Mesendoderm (in vitro differentiated cells): ENCODE data around the gene RAB6B.

Experiments
- DNase-seq: peaks from one replicate; pipeline ENCODE4 v3.0.0; 2013
- H2AK5ac ChIP-seq: 2 replicates; pipeline ENCODE4 v1.6.1; 2013; ENCODE audit warnings: low read length, inconsistent platforms
- H2BK120ac ChIP-seq: 2 replicates; pipeline ENCODE4 v1.6.1; 2013; ENCODE audit warnings: low read depth, mild to moderate bottlenecking, low read length, moderate library complexity, mixed read lengths
- H2BK15ac ChIP-seq: replicated peaks from 2 replicates; pipeline ENCODE4 v1.6.1; 2013; ENCODE audit warnings: low read depth, mild to moderate bottlenecking, moderate library complexity
- H2BK5ac ChIP-seq: 2 replicates; pipeline ENCODE4 v1.6.1; 2013; ENCODE audit warnings: low read length, inconsistent platforms
- H3K18ac ChIP-seq: 2 replicates; pipeline ENCODE4 v1.6.1; 2013; ENCODE audit warnings: mild to moderate bottlenecking, low read length, mixed read lengths
- H3K23ac ChIP-seq: one replicate; pipeline ENCODE4 v1.6.1; 2013; ENCODE audit warnings: low read length
- H3K27ac ChIP-seq: 2 replicates; pipeline ENCODE4 v1.5.1; 2013; ENCODE audit warnings: low read depth, mild to moderate bottlenecking, inconsistent platforms, low read length, moderate library complexity
- H3K27me3 ChIP-seq: 2 replicates; pipeline ENCODE4 v1.6.1; 2013; ENCODE audit warnings: low read length, control low read depth, mild to moderate bottlenecking, inconsistent platforms; ENCODE audit not compliant: insufficient read depth, poor library complexity
- H3K36me3 ChIP-seq: 2 replicates; pipeline ENCODE4 v1.6.1; 2013; ENCODE audit warnings: low read length, inconsistent platforms; ENCODE audit not compliant: control insufficient read depth, insufficient read depth
- H3K4ac ChIP-seq: one replicate; pipeline ENCODE4 v1.6.1; 2013; ENCODE audit warnings: low read depth, mild to moderate bottlenecking, low read length, moderate library complexity
- H3K4me1 ChIP-seq: 2 replicates; pipeline ENCODE4 v1.6.1; 2013; ENCODE audit warnings: low read depth, low read length, inconsistent platforms; ENCODE audit not compliant: control insufficient read depth
- H3K4me2 ChIP-seq: 2 replicates; pipeline ENCODE4 v1.6.1; 2013; ENCODE audit warnings: low read length
- H3K4me3 ChIP-seq: 2 replicates; pipeline ENCODE4 v1.5.1; 2013; ENCODE audit warnings: mild to moderate bottlenecking, low read length
- H3K56ac ChIP-seq: one replicate; pipeline ENCODE4 v1.6.1; 2013; ENCODE audit warnings: low read length
- H3K79me1 ChIP-seq: 2 replicates; pipeline ENCODE4 v1.6.1; 2013; ENCODE audit warnings: low read length, inconsistent platforms
- H3K79me2 ChIP-seq: 2 replicates; pipeline ENCODE4 v1.6.1; 2013; ENCODE audit warnings: mild to moderate bottlenecking, low read length; ENCODE audit not compliant: control insufficient read depth, insufficient read depth
- H3K9ac ChIP-seq: 2 replicates; pipeline ENCODE4 v1.6.1; 2013; ENCODE audit warnings: low read length, inconsistent platforms
- H4K5ac ChIP-seq: one replicate; pipeline ENCODE4 v1.6.1; 2013; ENCODE audit warnings: low read length
- H4K8ac ChIP-seq: one replicate; pipeline ENCODE4 v1.6.1; 2013; ENCODE audit warnings: low read depth, mild to moderate bottlenecking, control low read depth, low read length, moderate library complexity
- WGBS: extraction: QIAGEN DNeasy Blood & Tissue Kit; methylation state at CpG from one replicate; pipeline ENCODE4 v1.1.7; 2013; ENCODE audit warnings: low lambda C conversion rate, missing lambda C conversion rate; ENCODE audit not compliant: insufficient coverage; ENCODE audit errors: extremely low coverage; 5-methylcytosine and 5-hydroxymethylcytosine counted together

RAB6B gene

GRCh38 chr3:133874344-133874743 is 21.3 kb downstream of the RAB6B start:
- DNase-seq: no peak
- Histone ChIP-seq H3K4me1 (no peaks in the 10 kb centered on the region), H4K8ac (no peak overlapping the region), H3K23ac (no peak overlapping the region), H3K4me2 (no peak overlapping the region), H3K56ac (no peak overlapping the region), H3K79me2 (no peaks in the 10 kb centered on the region), H2BK5ac (no peak overlapping the region), H3K27ac (no peak overlapping the region), H4K5ac (no peak overlapping the region), H3K79me1 (no peaks in the 10 kb centered on the region), H3K36me3 (no peaks in the 10 kb centered on the region), H3K27me3 (no peaks in the 10 kb centered on the region), H3K18ac (no peak overlapping the region), H3K9ac (no peak overlapping the region), H3K4me3 (no peak overlapping the region), H2AK5ac (no peak overlapping the region), H2BK15ac (no peak overlapping the region), H3K4ac (no peak overlapping the region), H2BK120ac (no peak overlapping the region)
- WGBS: no CpG with 5 or more reads among the region's 1 CpG

- Histone ChIP-seq H2BK120ac (no peak overlapping the region), H2BK15ac (no peak overlapping the region), H3K79me1 (no peaks in the 10 kb centered on the region), H2AK5ac (no peak overlapping the region), H3K18ac (no peak overlapping the region), H3K27ac (no peak overlapping the region), H3K36me3 (no peaks in the 10 kb centered on the region), H2BK5ac (no peak overlapping the region), H3K4ac (no peak overlapping the region), H3K4me1 (no peaks in the 10 kb centered on the region), H3K56ac (no peak overlapping the region), H4K8ac (no peak overlapping the region), H3K9ac (no peak overlapping the region), H3K23ac (no peak overlapping the region), H4K5ac (no peak overlapping the region), H3K4me2 (no peak overlapping the region), H3K4me3 (no peak overlapping the region), H3K79me2 (no peaks in the 10 kb centered on the region), H3K27me3 (no peaks in the 10 kb centered on the region)
- WGBS: no CpG with 5 or more reads among the region's 7 CpGs
- DNase-seq: no peak
Observed at GRCh38 chr3:133872781-133873180, 22.9 kb downstream of the RAB6B start.

DNA sequence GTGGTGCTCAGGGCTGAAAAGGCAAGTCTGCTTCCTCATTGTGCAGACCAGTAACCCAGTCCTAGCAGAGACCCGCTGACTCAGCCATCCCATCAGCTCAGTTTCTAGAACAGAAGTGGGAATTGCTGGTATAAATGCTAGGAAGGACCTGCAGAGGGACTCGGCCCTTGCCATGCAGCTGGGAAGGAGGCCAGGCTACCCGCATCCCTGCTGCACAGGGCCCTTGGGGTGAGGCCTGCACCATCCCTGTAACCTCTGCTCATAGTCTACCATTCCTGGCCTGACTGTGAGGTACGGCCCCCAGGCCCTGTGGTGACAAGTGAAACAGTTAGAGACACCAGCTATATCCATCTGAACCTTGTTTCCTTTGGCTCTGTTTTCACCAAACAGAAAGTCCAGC is 23.5 kb downstream of the RAB6B start:
- DNase-seq: no peak
- Histone ChIP-seq H3K56ac (no peak overlapping the region), H3K27me3 (no peaks in the 10 kb centered on the region), H2BK120ac (no peak overlapping the region), H3K4ac (no peak overlapping the region), H3K4me3 (no peak overlapping the region), H4K8ac (no peak overlapping the region), H2BK5ac (no peak overlapping the region), H3K27ac (no peak overlapping the region), H2AK5ac (no peak overlapping the region), H3K4me1 (no peaks in the 10 kb centered on the region), H3K23ac (no peak overlapping the region), H3K79me1 (no peaks in the 10 kb centered on the region), H2BK15ac (no peak overlapping the region), H3K79me2 (no peaks in the 10 kb centered on the region), H3K36me3 (no peaks in the 10 kb centered on the region), H3K9ac (no peak overlapping the region), H3K18ac (no peak overlapping the region), H4K5ac (no peak overlapping the region), H3K4me2 (no peak overlapping the region)
- no CpG with 5 or more reads among the region's 4 CpGs for WGBS

GRCh38 chr3:133871368-133872090 is 24.2 kb downstream of the RAB6B start:
- H3K56ac ChIP-seq: no peak overlapping the region
- no peaks in the 10 kb centered on the region for H3K79me1 ChIP-seq
- no peaks in the 10 kb centered on the region for H3K27me3 ChIP-seq
- H3K4ac ChIP-seq: no peak overlapping the region
- no peak overlapping the region for H3K4me3 ChIP-seq
- H3K79me2 ChIP-seq: no peaks in the 10 kb centered on the region
- no peaks in the 10 kb centered on the region for H3K4me1 ChIP-seq
- H4K5ac ChIP-seq: no peak overlapping the region
- no peak overlapping the region for H4K8ac ChIP-seq
- WGBS: no CpG with 5 or more reads among the region's 10 CpGs
- no peak overlapping the region for H2BK15ac ChIP-seq
- no peak overlapping the region for H3K27ac ChIP-seq
- no peak for DNase-seq
- no peak overlapping the region for H2AK5ac ChIP-seq
- no peak overlapping the region for H2BK120ac ChIP-seq
- no peaks in the 10 kb centered on the region for H3K36me3 ChIP-seq
- no peak overlapping the region for H3K23ac ChIP-seq
- H3K9ac ChIP-seq: no peak overlapping the region
- no peak overlapping the region for H2BK5ac ChIP-seq
- H3K18ac ChIP-seq: no peak overlapping the region
- no peak overlapping the region for H3K4me2 ChIP-seq

GRCh38 chr3:133870822-133871221 is 24.9 kb downstream of the RAB6B start:
- no peak overlapping the region for H3K23ac ChIP-seq
- H3K27ac ChIP-seq: no peak overlapping the region
- DNase-seq: no peak
- no peak overlapping the region for H4K5ac ChIP-seq
- H3K4me3 ChIP-seq: no peak overlapping the region
- no peak overlapping the region for H2BK120ac ChIP-seq
- no peak overlapping the region for H4K8ac ChIP-seq
- H3K9ac ChIP-seq: no peak overlapping the region
- no peaks in the 10 kb centered on the region for H3K79me1 ChIP-seq
- H3K36me3 ChIP-seq: no peaks in the 10 kb centered on the region
- no peaks in the 10 kb centered on the region for H3K27me3 ChIP-seq
- H3K79me2 ChIP-seq: no peaks in the 10 kb centered on the region
- H3K4me2 ChIP-seq: no peak overlapping the region
- H2AK5ac ChIP-seq: no peak overlapping the region
- no peaks in the 10 kb centered on the region for H3K4me1 ChIP-seq
- no peak overlapping the region for H2BK15ac ChIP-seq
- no peak overlapping the region for H3K4ac ChIP-seq
- H2BK5ac ChIP-seq: no peak overlapping the region
- no peak overlapping the region for H3K56ac ChIP-seq
- H3K18ac ChIP-seq: no peak overlapping the region

- Histone ChIP-seq H4K5ac (no peak overlapping the region), H3K27ac (no peak overlapping the region), H3K79me2 (no peaks in the 10 kb centered on the region), H3K4me3 (no peak overlapping the region), H2BK15ac (no peak overlapping the region), H2BK120ac (no peak overlapping the region), H3K23ac (no peak overlapping the region), H3K4ac (no peak overlapping the region), H3K9ac (no peak overlapping the region), H2AK5ac (no peak overlapping the region), H3K4me1 (no peaks in the 10 kb centered on the region), H2BK5ac (no peak overlapping the region), H3K36me3 (no peaks in the 10 kb centered on the region), H3K4me2 (no peak overlapping the region), H4K8ac (no peak overlapping the region), H3K18ac (no peak overlapping the region), H3K27me3 (no peaks in the 10 kb centered on the region), H3K79me1 (no peaks in the 10 kb centered on the region), H3K56ac (no peak overlapping the region)
- no peak for DNase-seq
- no CpG with 5 or more reads among the region's 6 CpGs for WGBS
Observed at GRCh38 chr3:133869586-133869985, 26.1 kb downstream of the RAB6B start.
